ENCODE data around the gene NOC4L.
A peak's percentile ranks its signal among the peaks of the same experiment; 100 is the strongest.
"Not testable (repeated sequence)": the region's sequence is repeated elsewhere in the genome, so short reads cannot be mapped to it uniquely, and the experiment has no call there.

Gene NOC4L

DNA sequence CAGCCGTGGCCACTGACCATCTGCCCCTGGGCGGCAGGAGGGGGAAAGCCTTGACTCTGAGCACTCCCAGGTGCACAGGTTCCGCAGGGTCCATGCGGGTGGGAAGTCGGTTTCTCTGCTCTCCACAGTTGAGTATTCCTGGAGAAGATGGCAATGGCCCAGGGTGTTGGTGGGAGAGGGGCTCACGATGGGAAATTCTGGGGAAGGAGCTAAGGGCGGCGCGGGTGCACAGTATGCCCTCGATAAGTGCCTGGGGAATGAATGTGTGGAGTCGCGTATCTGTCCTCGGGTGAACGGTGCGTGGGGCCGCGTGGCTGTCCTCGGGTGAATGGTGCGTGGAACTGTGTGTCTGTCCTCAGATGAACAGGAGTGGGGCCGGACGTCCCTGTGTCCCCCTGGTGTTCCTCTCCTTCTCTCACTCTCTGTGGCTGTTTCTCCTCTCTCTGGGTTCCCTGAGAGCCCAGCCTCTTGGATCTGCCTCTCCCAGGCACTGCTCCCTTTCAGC is 38.0 kb downstream of the NOC4L start:
- DNase-seq (ENCODE audit: low spot score), result no peak

DNA sequence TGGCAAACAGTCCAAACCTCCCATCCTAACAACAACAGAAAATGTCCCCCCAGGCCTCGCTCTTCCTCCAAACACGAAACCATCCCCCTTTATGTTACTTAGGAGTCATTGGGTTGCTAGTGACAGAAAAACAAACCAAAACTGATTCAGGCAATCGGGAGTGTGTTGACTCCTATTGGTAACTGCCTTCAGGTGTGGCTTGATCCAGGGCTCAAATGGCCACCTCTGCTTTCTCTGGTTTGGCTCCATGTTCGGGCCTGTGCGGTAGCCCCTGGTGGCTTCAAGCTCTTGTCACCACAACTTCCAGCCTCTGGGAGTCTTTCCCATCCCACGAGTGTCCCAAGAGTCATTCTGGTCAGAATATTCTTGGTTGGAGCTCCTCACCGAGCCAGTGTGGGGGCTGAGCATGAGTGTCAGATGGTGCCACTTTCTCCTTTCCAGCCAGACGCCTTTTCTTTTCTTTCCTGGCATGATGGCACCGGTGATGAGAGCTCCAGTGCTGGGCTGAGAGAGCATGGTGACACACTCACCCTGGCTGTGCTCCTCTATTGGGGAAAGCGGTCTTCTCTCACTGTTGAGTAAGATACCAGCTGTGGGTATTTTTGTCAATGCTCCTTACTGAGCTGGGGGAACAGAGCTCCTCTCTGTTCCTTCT is 38.6 kb downstream of the NOC4L start:
- DNase-seq (ENCODE audit: low spot score), result no peak

DNA sequence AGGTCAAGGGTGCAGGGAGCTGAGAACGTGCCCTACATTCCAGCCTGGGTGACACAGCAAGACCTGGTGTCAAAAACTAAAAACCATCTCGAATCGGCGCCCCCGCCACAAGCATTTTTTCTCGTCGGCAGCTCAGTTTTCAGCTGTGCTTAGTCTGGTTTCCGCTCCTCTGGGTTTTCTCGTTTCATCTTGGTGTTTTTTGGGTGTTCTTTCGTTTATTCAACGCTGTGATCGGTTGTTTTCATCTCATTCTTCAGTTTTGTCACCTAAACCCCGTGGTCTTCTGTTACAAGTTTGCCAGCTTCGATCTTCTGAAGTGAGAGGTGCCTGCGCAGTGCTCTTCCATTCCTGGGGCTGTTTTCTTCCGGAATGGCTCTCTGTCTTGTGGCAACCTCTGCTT is 41.4 kb downstream of the NOC4L start:
- DNase-seq (ENCODE audit: low spot score), result no peak

DNA sequence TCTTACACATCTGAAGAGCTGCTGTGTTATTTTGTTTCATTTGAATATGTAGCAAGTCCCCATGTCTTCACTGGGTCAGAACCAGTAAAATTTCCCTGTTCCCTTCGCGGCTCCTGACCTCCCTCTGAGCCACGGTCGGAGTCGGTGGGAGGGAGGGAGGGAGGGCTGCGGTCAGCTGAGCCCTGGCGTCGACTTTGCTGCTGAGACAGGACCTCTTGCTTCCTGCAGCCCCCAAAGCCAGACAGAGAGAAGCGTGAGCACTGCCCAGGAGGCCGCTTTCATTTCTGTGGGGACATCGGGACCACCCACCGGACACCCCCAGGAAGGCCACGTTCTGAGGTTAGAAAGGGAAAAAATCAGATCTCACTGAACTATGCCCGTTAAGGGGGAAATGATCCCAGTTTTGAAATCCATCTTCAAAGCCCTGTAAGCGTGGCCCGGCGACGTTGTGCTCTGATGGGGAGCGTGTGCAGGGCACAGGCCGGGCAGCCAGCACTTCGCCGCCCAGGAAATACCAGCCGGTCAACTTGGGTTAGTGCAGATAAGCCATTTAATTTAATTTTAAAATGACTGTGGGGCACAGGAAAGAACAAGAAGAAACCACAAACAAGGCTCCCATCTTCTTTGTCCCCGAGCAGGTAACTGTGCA is 42.1 kb downstream of the NOC4L start:
- no peak for DNase-seq (ENCODE audit: low spot score)

GRCh38 chr12:132186857-132187620 is 42.8 kb downstream of the NOC4L start:
- no peak for DNase-seq (ENCODE audit: low spot score)

DNA sequence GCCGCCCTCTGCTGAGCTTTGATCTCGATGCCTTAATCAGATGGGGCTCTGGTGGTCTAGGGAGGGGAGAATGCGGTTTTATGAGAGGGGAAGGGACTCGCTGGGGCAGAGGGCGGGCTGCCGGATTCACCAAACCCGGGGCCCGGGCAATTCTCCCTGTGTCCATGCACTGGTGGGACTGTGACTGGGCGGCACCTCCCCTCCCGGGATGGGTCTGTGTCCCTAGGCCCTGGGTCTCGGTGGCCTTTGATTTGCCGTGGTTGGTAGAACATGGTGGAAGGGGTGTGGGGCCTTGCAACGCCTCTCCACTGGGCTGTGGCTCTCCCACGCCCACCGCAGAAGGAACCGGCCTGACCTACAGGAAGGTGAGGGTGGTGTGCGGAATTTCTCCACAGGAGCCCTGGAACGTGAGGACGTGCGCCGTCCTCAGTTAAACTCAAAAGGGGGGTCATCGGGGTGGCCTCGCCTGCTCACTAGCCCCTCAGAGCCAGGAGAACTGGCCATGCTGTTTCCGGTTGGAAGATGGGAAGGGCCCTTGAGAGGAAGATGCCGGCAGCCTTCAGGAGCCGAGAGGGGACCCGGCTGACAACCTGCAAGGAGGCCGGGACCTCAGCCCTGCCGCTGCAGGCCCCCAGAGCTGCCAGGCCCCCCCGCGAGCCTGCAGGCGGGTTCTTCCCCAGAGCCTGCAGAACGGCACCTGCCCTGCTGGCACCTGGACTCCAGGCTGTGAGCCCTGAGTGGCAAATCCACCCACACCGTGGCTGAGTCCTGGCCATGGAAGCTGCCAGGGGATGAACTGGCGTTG is 43.6 kb downstream of the NOC4L start:
- DNase-seq (ENCODE audit: low spot score), result no peak

DNA sequence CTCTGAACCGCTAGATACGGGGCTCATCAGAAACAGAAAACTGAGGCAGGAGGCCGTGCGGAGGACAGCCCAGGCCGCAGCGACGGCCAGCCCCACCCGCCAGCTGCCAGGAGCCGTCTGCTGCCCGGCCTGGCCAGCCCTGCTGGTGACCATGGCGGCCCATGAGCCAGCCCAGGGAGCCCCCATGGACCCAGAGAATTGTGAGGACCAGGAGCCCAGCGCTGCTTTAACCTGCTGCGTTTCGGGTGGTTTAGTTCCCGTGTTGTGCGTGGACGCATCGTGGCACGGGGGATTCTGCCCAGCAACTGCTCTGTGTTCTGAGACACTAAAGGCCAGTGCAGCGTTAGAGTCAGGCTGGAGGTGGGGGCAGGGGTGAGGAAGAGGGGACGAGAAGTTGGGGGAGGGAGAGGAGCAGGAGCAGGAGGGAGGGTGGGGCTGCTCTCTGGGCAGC is 44.2 kb downstream of the NOC4L start:
- DNase-seq (ENCODE audit: low spot score), result no peak

GRCh38 chr12:132188916-132189325 is 44.7 kb downstream of the NOC4L start:
- DNase-seq (ENCODE audit: low spot score), result no peak

DNA sequence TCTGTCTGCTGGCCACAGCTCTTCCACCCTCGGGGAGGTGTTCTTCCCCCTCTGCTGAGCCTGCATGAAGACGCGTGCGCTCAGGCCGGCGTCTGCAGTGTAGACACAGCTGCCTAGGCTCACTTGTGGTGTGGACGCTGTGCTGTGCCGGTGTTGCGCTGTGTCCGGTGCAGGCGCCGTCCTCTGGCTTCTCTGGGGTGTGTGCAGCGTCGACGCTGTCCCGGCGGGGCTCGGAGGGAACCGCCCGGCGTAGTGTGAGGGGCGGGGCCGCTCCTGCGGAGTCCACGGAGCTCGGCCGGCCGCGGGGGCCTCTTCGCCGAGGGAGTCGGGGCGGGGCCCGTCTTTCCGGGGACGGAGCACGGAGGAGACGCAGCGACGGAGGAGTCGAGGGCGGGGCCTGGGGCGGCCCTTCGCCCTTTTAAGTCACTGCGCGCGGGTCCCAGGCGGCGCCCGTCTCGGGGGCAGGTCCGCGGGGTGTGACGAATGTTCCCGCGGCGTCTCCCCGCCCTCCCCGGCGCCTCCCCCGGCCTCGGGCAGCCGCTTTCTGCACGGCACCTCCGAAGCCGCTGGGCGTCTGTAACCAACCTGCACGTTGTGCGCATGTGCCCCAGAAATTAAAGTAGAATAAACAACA is 45.2 kb downstream of the NOC4L start:
- peak; percentile 99 for DNase-seq (ENCODE audit: low spot score)

GRCh38 chr12:132190012-132190755 is 45.9 kb downstream of the NOC4L start:
- peak; percentile 67 for DNase-seq (ENCODE audit: low spot score)

GRCh38 chr12:132190834-132191500 is 46.7 kb downstream of the NOC4L start:
- no peak for DNase-seq (ENCODE audit: low spot score)

- no peak for DNase-seq (ENCODE audit: low spot score)
These were observed 47.7 kb downstream of the NOC4L start for GRCh38 chr12:132191715-132192553.

DNA sequence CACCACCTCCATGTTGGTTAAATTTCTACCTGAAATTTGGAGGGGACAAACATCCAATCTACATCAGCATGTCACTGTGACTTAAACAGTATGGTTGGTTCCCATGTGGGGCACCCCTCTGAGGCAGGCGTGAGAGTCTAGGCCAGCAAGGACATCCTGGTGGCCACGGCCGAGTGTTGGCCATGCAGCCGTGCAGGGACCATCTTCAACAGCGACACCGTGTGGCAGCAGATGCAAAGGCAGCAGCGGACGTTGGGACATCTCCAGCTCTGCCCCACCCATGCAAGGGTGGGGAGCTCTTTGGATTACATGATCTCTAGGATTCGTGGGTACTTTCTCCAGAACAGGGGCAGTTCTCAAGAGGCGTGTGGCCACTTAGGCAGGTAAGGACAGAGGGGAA is 49.8 kb downstream of the NOC4L start:
- DNase-seq (ENCODE audit: low spot score), result no peak

DNA sequence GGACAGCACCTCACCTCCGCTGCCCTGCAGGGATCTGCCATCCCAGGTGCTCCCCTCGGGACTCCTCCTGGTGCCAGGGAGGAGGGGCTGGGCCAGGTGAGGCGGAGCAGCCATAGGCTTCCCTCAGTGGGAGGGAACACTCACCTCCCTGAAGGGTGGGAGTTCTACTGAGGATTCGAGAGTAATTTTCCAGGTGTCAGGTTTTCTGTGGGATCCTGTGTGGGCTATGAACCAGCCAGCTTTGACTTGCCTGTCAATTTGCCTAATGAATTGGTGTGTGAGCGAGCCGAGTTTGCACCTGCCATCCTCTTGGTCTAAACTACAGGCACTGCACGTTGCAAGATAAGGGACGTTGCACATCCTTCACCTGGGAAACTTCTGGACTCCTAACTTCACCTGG is 50.3 kb downstream of the NOC4L start:
- DNase-seq (ENCODE audit: low spot score), result no peak

GRCh38 chr12:132195242-132195641 is 51.0 kb downstream of the NOC4L start:
- DNase-seq (ENCODE audit: low spot score), result not testable (repeated sequence)

DNA sequence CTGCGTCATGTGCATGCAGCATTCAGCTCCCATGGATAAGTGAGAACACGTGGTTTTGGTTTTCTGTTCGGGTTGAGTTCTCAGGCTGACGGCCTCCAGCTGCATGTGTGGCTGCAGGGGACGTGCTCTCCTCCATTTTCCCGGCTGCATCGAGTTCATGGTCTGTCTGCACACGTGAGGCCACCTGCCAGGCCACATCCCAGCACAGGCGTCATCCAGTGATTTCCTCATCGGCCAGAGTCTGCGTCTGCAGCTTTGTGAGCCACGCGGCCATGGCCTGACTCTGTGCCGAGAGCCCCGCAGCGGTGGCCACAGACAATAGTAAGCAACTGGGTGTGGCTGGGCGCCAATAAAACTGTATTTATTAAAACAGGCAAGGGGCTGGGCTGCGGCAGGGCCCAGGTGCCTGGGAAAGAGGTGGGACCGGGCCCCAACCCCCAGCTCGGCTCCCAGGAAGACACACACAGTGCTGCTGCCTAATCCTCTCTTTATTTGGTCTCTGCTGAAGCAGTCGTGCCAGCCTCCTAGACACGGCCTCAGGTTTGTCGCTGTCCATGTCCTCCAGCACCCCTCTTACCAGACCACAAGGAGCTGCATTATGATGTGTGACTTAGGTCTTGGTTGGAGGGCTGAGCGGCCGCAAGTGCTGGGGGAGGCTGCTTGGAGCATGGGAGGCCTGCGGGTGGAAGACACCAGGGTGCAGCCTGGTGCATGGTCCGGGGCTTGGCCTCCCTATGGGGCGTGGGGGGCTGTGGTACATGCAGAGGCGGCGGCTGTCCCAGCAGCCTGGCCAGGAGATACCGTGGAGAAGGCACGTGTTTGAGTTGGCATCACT is 52.0 kb downstream of the NOC4L start:
- DNase-seq (ENCODE audit: low spot score), result no peak

- no peak for DNase-seq (ENCODE audit: low spot score)
These were observed 52.7 kb downstream of the NOC4L start for GRCh38 chr12:132196873-132197390.

Data from AG08396 (cell line).